KOPT-K1 (cell line): ENCODE results near the gene RGS3.
"Not testable (repeated sequence)": the region's sequence is repeated elsewhere in the genome, so short reads cannot be mapped to it uniquely, and the experiment has no call there.

ENCODE experiments used
- H3K27ac ChIP-seq: fragments of 200-600 bp; sonication (generic); 2 replicates; pipeline ENCODE4 v1.5.1; 2016; ENCODE audit warnings: antibody characterized with exemption, mild to moderate bottlenecking, low read depth, low read length; ENCODE audit not compliant: poor library complexity, severe bottlenecking
- H3K36me3 ChIP-seq: fragments of 200-600 bp; sonication (generic); 2 replicates; pipeline ENCODE4 v1.5.1; 2017; ENCODE audit warnings: antibody characterized with exemption, mild to moderate bottlenecking, low read length, moderate library complexity; ENCODE audit not compliant: insufficient read depth
- H3K9me3 ChIP-seq: fragments of 200-600 bp; sonication (generic); 2 replicates; pipeline ENCODE4 v1.5.1; 2017; ENCODE audit warnings: antibody characterized with exemption, low read length, mild to moderate bottlenecking; ENCODE audit not compliant: insufficient read depth, poor library complexity, severe bottlenecking

Gene RGS3

GRCh38 chr9:113636165-113636564 lies 172.6 kb downstream of the RGS3 start:
- Histone ChIP-seq H3K9me3 (no peaks in the 10 kb centered on the region), H3K27ac (no peak overlapping the region)

GRCh38 chr9:113636693-113637092 lies 173.2 kb downstream of the RGS3 start:
- no peak overlapping the region for H3K27ac ChIP-seq
- no peaks in the 10 kb centered on the region for H3K9me3 ChIP-seq
- H3K36me3 ChIP-seq: no peaks in the 10 kb centered on the region

More at GRCh38 chr9:113636165-113636564, 172.6 kb downstream of the RGS3 start:
- H3K36me3 ChIP-seq: no peaks in the 10 kb centered on the region

GRCh38 chr9:113638490-113638889 lies 175.0 kb downstream of the RGS3 start:
- Histone ChIP-seq H3K9me3 (peaks cover 3% of the 10 kb centered on the region), H3K36me3 (no peaks in the 10 kb centered on the region), H3K27ac (no peak overlapping the region)

- Histone ChIP-seq H3K9me3 (peaks cover 3% of the 10 kb centered on the region), H3K36me3 (no peaks in the 10 kb centered on the region), H3K27ac (no peak overlapping the region)
Observed at GRCh38 chr9:113638897-113639296, 175.4 kb downstream of the RGS3 start.

GRCh38 chr9:113639411-113639970 lies 176.0 kb downstream of the RGS3 start:
- not testable (repeated sequence) for H3K36me3 ChIP-seq, H3K27ac ChIP-seq, H3K9me3 ChIP-seq

- Histone ChIP-seq H3K27ac (no peak overlapping the region), H3K9me3 (peaks cover 3% of the 10 kb centered on the region), H3K36me3 (no peaks in the 10 kb centered on the region)
Observed at GRCh38 chr9:113640418-113640817, 176.9 kb downstream of the RGS3 start.

GRCh38 chr9:113641100-113641885 lies 177.8 kb downstream of the RGS3 start:
- no peak overlapping the region for H3K27ac ChIP-seq
- H3K9me3 ChIP-seq: peaks cover 3% of the 10 kb centered on the region
- no peaks in the 10 kb centered on the region for H3K36me3 ChIP-seq

- Histone ChIP-seq H3K9me3 (peaks cover 3% of the 10 kb centered on the region), H3K36me3 (no peaks in the 10 kb centered on the region), H3K27ac (no peak overlapping the region)
Observed at GRCh38 chr9:113644321-113644720, 180.8 kb downstream of the RGS3 start.

- no peaks in the 10 kb centered on the region for H3K36me3 ChIP-seq
- H3K27ac ChIP-seq: no peak overlapping the region
- peaks cover 3% of the 10 kb centered on the region for H3K9me3 ChIP-seq
Observed at GRCh38 chr9:113645227-113645977, 181.9 kb downstream of the RGS3 start.

- Histone ChIP-seq H3K36me3 (no peaks in the 10 kb centered on the region), H3K9me3 (peaks cover 3% of the 10 kb centered on the region), H3K27ac (no peak overlapping the region)
Observed at GRCh38 chr9:113645978-113646253, 182.4 kb downstream of the RGS3 start.

- H3K36me3 ChIP-seq: no peaks in the 10 kb centered on the region
Observed at GRCh38 chr9:113646491-113646890, 183.0 kb downstream of the RGS3 start.

More at GRCh38 chr9:113646491-113646890, 183.0 kb downstream of the RGS3 start:
- Histone ChIP-seq H3K27ac (no peak overlapping the region), H3K9me3 (peaks cover 3% of the 10 kb centered on the region)
